ENCODE data around the gene DYRK3.

The DYRK3 gene

GRCh38 chr1:206684003-206684402 is 48.7 kb downstream of the DYRK3 start:
- no peak for DNase-seq (ENCODE audit: low read depth in 3 of 3)

- peak; percentile 59 to 65 (median 64) for DNase-seq (ENCODE audit: low read depth in 3 of 3)
Measured at GRCh38 chr1:206684478-206685333, 49.4 kb downstream of the DYRK3 start, which contains the start of gene MAPKAPK2. Gene MAPKAPK2, plus strand, starts transcription at chr1:206684905. Its CDS starts 325 bp downstream, at chr1:206685230.

- peak in 1 of 3 experiments; percentile 26 for DNase-seq (ENCODE audit: low read depth in 3 of 3)
Measured at GRCh38 chr1:206685334-206685768, 50.0 kb downstream of the DYRK3 start.

GRCh38 chr1:206685769-206686477 is 50.6 kb downstream of the DYRK3 start:
- DNase-seq (ENCODE audit: low read depth in 3 of 3), result no peak

- DNase-seq (ENCODE audit: low read depth in 3 of 3), result no peak
Measured at GRCh38 chr1:206686478-206687249, 51.3 kb downstream of the DYRK3 start.

- DNase-seq (ENCODE audit: low read depth in 3 of 3), result no peak
Measured at GRCh38 chr1:206687251-206687914, 52.0 kb downstream of the DYRK3 start.

- no peak for DNase-seq (ENCODE audit: low read depth in 3 of 3)
Measured at GRCh38 chr1:206687915-206688442, 52.6 kb downstream of the DYRK3 start.

GRCh38 chr1:206690516-206690915 is 55.2 kb downstream of the DYRK3 start:
- DNase-seq (ENCODE audit: low read depth in 3 of 3), result no peak

GRCh38 chr1:206691604-206692003 is 56.3 kb downstream of the DYRK3 start:
- DNase-seq (ENCODE audit: low read depth in 3 of 3), result no peak

- DNase-seq (ENCODE audit: low read depth in 3 of 3), result no peak
Measured at GRCh38 chr1:206693029-206693428, 57.7 kb downstream of the DYRK3 start.

GRCh38 chr1:206693592-206693991 is 58.3 kb downstream of the DYRK3 start:
- DNase-seq (ENCODE audit: low read depth in 3 of 3), result no peak

- DNase-seq (ENCODE audit: low read depth in 3 of 3), result no peak
Measured at GRCh38 chr1:206694171-206695124, 59.1 kb downstream of the DYRK3 start.

- no peak for DNase-seq (ENCODE audit: low read depth in 3 of 3)
Measured at GRCh38 chr1:206695733-206696132, 60.4 kb downstream of the DYRK3 start.

GRCh38 chr1:206696812-206697585 is 61.7 kb downstream of the DYRK3 start:
- DNase-seq (ENCODE audit: low read depth in 3 of 3), result no peak

- no peak for DNase-seq (ENCODE audit: low read depth in 3 of 3)
Measured at GRCh38 chr1:206698011-206698410, 62.7 kb downstream of the DYRK3 start.
